OCI-LY3 (cell line): Measurements from ENCODE around the gene RPS24.
"Not testable (repeated sequence)": the region's sequence is repeated elsewhere in the genome, so short reads cannot be mapped to it uniquely, and the experiment has no call there.

Source experiments
- H2AFZ ChIP-seq: fragments of 200-600, 300-600 bp; shearing (Covaris generic); 2 replicates; pipeline ENCODE4 v1.6.0; 2014; ENCODE audit warnings: antibody characterized with exemption, low read depth, low read length
- H3K27ac ChIP-seq: fragments of 200-600, 300-600 bp; sonication (generic); 2 replicates; pipeline ENCODE4 v1.5.1; 2014; ENCODE audit warnings: mild to moderate bottlenecking, low read length, moderate library complexity, mixed read lengths
- H3K27me3 ChIP-seq: fragments of 200-600, 300-600 bp; sonication (generic); 2 replicates; pipeline ENCODE4 v1.6.1; 2014; ENCODE audit warnings: low read depth, low read length, mixed read lengths
- H3K36me3 ChIP-seq: fragments of 200-600, 300-600 bp; sonication (generic); replicated peaks from 2 replicates; pipeline ENCODE3; 2014; ENCODE audit warnings: low read depth, low read length, mixed read lengths
- H3K4me1 ChIP-seq: fragments of 300-600, 200-600 bp; sonication (generic); 2 replicates; pipeline ENCODE4 v1.6.1; 2014; ENCODE audit warnings: low read length, mixed read lengths
- H3K4me2 ChIP-seq: fragments of 200-600, 300-600 bp; sonication (generic); 2 replicates; pipeline ENCODE4 v1.6.1; 2014; ENCODE audit warnings: low read length, mixed read lengths
- H3K4me3 ChIP-seq: fragments of 300-600, 200-600 bp; sonication (generic); 2 replicates; pipeline ENCODE4 v1.5.1; 2014; ENCODE audit warnings: antibody characterized with exemption, mild to moderate bottlenecking, low read length, moderate library complexity
- H3K79me2 ChIP-seq: fragments of 300-600, 200-600 bp; shearing (Covaris generic); 2 replicates; pipeline ENCODE4 v1.6.1; 2014; ENCODE audit warnings: mild to moderate bottlenecking, low read length, mixed read lengths
- H3K9ac ChIP-seq: fragments of 300-600, 200-600 bp; shearing (Covaris generic); 2 replicates; pipeline ENCODE4 v1.6.0; 2014; ENCODE audit warnings: mild to moderate bottlenecking, low read length, moderate library complexity
- H3K9me3 ChIP-seq: fragments of 200-600, 300-600 bp; shearing (Covaris generic); 2 replicates; pipeline ENCODE4 v1.6.1; 2014; ENCODE audit warnings: low read length, mixed read lengths; ENCODE audit not compliant: insufficient read depth
- H4K20me1 ChIP-seq: fragments of 200-600, 300-600 bp; sonication (generic); 2 replicates; pipeline ENCODE4 v1.6.1; 2016; ENCODE audit warnings: low read length, mixed read lengths; ENCODE audit not compliant: insufficient read depth
- EZH2phosphoT487 ChIP-seq: fragments of 200-600 bp; shearing (Covaris generic); IDR thresholded peaks from 2 replicates; pipeline ENCODE4 v1.6.1; 2018; ENCODE audit warnings: antibody characterized with exemption, mixed run types, low read depth
- TF ChIP-seq, protein P1 (sequence below): fragments of 200-600, 300-600 bp; sonication (generic); IDR thresholded peaks from 2 replicates; pipeline ENCODE4 v1.5.1; 2014; ENCODE audit warnings: antibody characterized with exemption, low read length, low read depth

RPS24 gene

DNA sequence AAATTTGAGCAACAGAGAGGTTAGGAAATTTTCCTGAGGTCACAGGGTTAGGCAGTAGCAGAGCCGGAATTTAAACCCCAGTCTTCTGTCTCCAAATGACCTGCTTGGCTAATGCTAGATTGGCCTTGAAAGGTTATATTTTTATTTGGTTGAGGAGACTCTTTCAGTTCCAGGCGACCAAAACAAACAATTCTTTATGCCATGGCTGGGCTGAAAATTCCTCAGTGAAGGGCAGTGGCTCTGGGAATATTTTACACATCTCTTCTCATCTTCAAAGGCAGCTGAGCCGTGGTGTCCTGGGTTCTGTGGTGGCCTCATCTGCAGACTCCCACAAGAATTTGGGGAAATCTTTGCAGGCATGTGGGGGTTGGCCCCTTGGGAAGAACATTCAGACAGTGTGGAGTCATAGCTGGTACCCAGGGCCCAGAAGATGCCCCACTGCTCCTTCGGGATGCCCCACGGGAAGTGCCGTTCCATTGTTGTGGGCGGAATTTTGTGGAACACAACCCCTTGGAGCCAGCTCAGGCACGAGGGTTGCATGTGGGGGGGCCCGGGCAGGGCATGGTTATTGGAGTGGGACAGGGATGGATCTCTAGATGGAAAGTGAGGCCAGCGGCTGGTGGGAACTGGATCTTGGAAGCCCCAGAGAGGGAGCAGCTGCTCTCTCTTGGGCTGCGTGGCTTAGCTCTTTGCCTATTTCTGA lies 33.2 kb downstream of the RPS24 start:
- Histone ChIP-seq H3K36me3 (no peaks in the 10 kb centered on the region), H3K4me1 (no peaks in the 10 kb centered on the region), H3K9ac (no peak overlapping the region), H3K79me2 (no peaks in the 10 kb centered on the region), H2AFZ (no peak overlapping the region), H3K9me3 (no peaks in the 10 kb centered on the region), H4K20me1 (no peaks in the 10 kb centered on the region), H3K4me2 (no peak overlapping the region), H3K27ac (no peak overlapping the region), H3K27me3 (no peaks in the 10 kb centered on the region), H3K4me3 (no peak overlapping the region)
- no peak for TF ChIP-seq EZH2phosphoT487
- TF ChIP-seq, protein P1, sequence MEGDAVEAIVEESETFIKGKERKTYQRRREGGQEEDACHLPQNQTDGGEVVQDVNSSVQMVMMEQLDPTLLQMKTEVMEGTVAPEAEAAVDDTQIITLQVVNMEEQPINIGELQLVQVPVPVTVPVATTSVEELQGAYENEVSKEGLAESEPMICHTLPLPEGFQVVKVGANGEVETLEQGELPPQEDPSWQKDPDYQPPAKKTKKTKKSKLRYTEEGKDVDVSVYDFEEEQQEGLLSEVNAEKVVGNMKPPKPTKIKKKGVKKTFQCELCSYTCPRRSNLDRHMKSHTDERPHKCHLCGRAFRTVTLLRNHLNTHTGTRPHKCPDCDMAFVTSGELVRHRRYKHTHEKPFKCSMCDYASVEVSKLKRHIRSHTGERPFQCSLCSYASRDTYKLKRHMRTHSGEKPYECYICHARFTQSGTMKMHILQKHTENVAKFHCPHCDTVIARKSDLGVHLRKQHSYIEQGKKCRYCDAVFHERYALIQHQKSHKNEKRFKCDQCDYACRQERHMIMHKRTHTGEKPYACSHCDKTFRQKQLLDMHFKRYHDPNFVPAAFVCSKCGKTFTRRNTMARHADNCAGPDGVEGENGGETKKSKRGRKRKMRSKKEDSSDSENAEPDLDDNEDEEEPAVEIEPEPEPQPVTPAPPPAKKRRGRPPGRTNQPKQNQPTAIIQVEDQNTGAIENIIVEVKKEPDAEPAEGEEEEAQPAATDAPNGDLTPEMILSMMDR, result no peak

DNA sequence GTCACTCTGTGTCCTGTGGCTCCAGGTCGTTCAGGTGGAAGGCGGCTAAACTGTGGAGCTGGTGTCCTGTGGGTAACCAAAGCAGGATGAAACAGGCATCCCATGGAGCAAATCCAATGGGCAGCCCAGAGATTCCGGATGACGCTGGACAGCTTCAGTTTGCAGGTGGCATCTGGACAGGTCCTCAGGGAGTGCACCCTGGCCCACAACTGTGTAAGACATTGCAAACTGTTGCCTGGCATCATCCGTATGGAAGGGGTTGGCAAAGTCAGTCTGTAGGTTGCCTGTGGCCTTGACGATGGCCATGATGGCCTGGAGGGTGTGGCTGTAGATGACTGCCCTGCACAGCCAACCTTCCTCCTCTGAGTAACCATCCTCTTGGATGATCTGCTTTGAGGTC lies 35.5 kb downstream of the RPS24 start:
- no peaks in the 10 kb centered on the region for H3K36me3 ChIP-seq
- H3K9ac ChIP-seq, result no peak overlapping the region
- no peak for TF ChIP-seq EZH2phosphoT487
- TF ChIP-seq, protein P1, result no peak
- H3K4me1 ChIP-seq, result no peaks in the 10 kb centered on the region
- no peaks in the 10 kb centered on the region for H3K27me3 ChIP-seq
- H3K9me3 ChIP-seq, result no peaks in the 10 kb centered on the region
- no peak overlapping the region for H3K27ac ChIP-seq
- H3K4me2 ChIP-seq, result no peak overlapping the region
- H3K79me2 ChIP-seq, result no peaks in the 10 kb centered on the region
- no peak overlapping the region for H2AFZ ChIP-seq
- no peaks in the 10 kb centered on the region for H4K20me1 ChIP-seq
- no peak overlapping the region for H3K4me3 ChIP-seq

DNA sequence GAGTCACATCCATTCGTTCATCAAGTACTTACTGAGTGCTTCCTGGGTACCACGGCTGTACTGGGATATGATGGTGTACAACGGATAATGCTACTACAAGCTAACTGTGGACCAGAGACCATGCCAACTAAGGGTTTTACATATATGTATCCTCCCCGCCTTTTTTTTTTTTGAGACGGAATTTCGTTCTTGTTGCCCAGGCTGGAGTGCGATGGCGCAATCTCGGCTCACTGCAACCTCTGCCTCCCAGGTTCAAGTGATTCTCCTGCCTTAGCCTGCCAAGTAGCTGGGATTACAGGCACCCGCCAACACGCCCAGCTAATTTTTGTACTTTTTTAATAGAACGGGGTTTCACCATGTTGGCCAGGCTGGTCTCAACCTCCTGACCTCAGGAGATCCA lies 36.4 kb downstream of the RPS24 start:
- H3K9me3 ChIP-seq, H3K4me1 ChIP-seq, H4K20me1 ChIP-seq, H3K4me3 ChIP-seq, H2AFZ ChIP-seq, H3K27me3 ChIP-seq, H3K36me3 ChIP-seq, H3K9ac ChIP-seq, H3K79me2 ChIP-seq, H3K4me2 ChIP-seq, H3K27ac ChIP-seq: not testable (repeated sequence)

DNA sequence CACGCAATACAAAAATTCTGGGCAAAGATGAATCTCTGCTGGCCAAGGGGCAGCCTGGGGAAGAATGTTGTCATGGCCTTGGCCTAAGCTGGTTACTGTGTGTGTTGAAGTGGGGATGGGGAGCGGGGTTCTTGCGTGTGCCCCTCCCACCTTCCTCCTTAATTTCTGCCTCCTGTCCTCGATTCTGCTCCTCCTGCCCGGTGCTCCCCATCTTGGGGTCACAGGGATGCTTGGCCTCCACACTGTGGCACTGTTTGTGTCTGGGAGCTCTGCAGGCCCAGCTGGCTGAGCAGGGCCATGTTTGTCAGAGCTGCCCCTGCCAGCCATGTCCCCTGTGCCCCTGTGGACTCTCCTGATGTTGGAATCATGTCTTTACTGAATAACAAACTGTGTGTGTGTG lies 37.1 kb downstream of the RPS24 start:
- H3K27me3 ChIP-seq, result no peaks in the 10 kb centered on the region
- H2AFZ ChIP-seq, result no peak overlapping the region
- no peaks in the 10 kb centered on the region for H3K36me3 ChIP-seq
- H3K79me2 ChIP-seq, result no peaks in the 10 kb centered on the region
- no peaks in the 10 kb centered on the region for H3K9me3 ChIP-seq
- H3K4me1 ChIP-seq, result no peaks in the 10 kb centered on the region
- TF ChIP-seq, protein P1, result no peak
- TF ChIP-seq EZH2phosphoT487, result no peak
- H3K27ac ChIP-seq, result no peak overlapping the region
- no peaks in the 10 kb centered on the region for H4K20me1 ChIP-seq
- H3K4me2 ChIP-seq, result no peak overlapping the region
- H3K4me3 ChIP-seq, result no peak overlapping the region
- H3K9ac ChIP-seq, result no peak overlapping the region
